Keratinocyte (primary cell): ENCODE data around the gene UCP2. TPM values are rescaled to one million over a fixed set of nuclear protein-coding genes. Genes with fewer than 3 reads are reported as not detected.
A peak's percentile ranks its signal among the peaks of the same experiment; 100 is the strongest.

Experiments used
- DNase-seq: peaks from one replicate; pipeline ENCODE4 v3.0.0-alpha.2; 2011; ENCODE audit warnings: low read depth, missing footprints, low spot score
- FAIRE-seq: peaks from 2 replicates; lab custom pipeline; 2011; peaks lifted over from hg19 to GRCh38; lab: Jason Lieb, UNC
- H2AFZ ChIP-seq: 2 replicates; pipeline ENCODE4 v1.6.0; 2012; ENCODE audit warnings: low read length, control low read depth, inconsistent platforms; ENCODE audit not compliant: control insufficient read depth
- H3K27ac ChIP-seq: 2 replicates; pipeline ENCODE4 v1.5.1; 2011; ENCODE audit warnings: low read length; ENCODE audit not compliant: control insufficient read depth, insufficient read depth
- H3K27me3 ChIP-seq: 3 replicates; pipeline ENCODE4 v1.6.0; 2011; ENCODE audit warnings: low read length; ENCODE audit not compliant: control insufficient read depth, insufficient read depth; ENCODE audit errors: extremely low read depth
- H3K36me3 ChIP-seq, 2 experiments: 2 replicates in 1 of 2; 3 replicates in 1 of 2; pipeline ENCODE4 v1.5.1; 2011; ENCODE audit warnings: low read length in 2 of 2, mild to moderate bottlenecking in 1 of 2; ENCODE audit not compliant: control insufficient read depth in 2 of 2, insufficient read depth in 2 of 2; ENCODE audit errors: extremely low read depth in 1 of 2
- H3K4me1 ChIP-seq: 3 replicates; pipeline ENCODE4 v1.5.1; 2011; ENCODE audit warnings: low read length; ENCODE audit not compliant: control insufficient read depth, insufficient read depth; ENCODE audit errors: extremely low read depth
- H3K4me2 ChIP-seq: 3 replicates; pipeline ENCODE4 v1.6.0; 2011; ENCODE audit warnings: low read depth, low read length; ENCODE audit not compliant: control insufficient read depth, insufficient read depth; ENCODE audit errors: extremely low read depth
- H3K4me3 ChIP-seq, 3 experiments: fragments of 200-600 bp in 1 of 3; sonication (generic) in 1 of 3; 2 replicates in 2 of 3; 3 replicates in 1 of 3; pipeline ENCODE4 v1.5.1; 2011 to 2016; ENCODE audit warnings: low read length in 3 of 3, mild to moderate bottlenecking in 3 of 3, control low read depth in 2 of 3, inconsistent platforms in 1 of 3, low read depth in 1 of 3, mixed read lengths in 1 of 3, mixed run types in 1 of 3, moderate library complexity in 1 of 3; ENCODE audit not compliant: control insufficient read depth in 2 of 3, insufficient read depth in 2 of 3; ENCODE audit errors: extremely low read depth in 1 of 3
- H3K79me2 ChIP-seq: 2 replicates; pipeline ENCODE4 v1.6.0; 2012; ENCODE audit warnings: low read length; ENCODE audit not compliant: control insufficient read depth, insufficient read depth
- H3K9ac ChIP-seq: 3 replicates; pipeline ENCODE4 v1.6.0; 2011; ENCODE audit warnings: low read length; ENCODE audit not compliant: control insufficient read depth, insufficient read depth; ENCODE audit errors: extremely low read depth
- H3K9me1 ChIP-seq: 3 replicates; pipeline ENCODE4 v1.6.0; 2011; ENCODE audit warnings: low read length; ENCODE audit not compliant: control insufficient read depth, insufficient read depth; ENCODE audit errors: extremely low read depth
- H3K9me3 ChIP-seq: 2 replicates; pipeline ENCODE4 v1.5.1; 2012; ENCODE audit warnings: low read depth, low read length; ENCODE audit not compliant: control insufficient read depth
- H4K20me1 ChIP-seq: 3 replicates; pipeline ENCODE4 v1.6.0; 2011; ENCODE audit warnings: low read length; ENCODE audit not compliant: control insufficient read depth, insufficient read depth; ENCODE audit errors: extremely low read depth
- CTCF ChIP-seq, 3 experiments: IDR thresholded peaks in 1 of 3; conservative IDR thresholded peaks in 1 of 3; optimal IDR thresholded peaks in 1 of 3; 2 replicates in 2 of 3; 3 replicates in 1 of 3; pipeline versions ENCODE3 to v1.5.1; 2011; ENCODE audit warnings: low read length in 3 of 3, mild to moderate bottlenecking in 3 of 3, moderate library complexity in 2 of 3, control low read depth in 1 of 3, inconsistent platforms in 1 of 3; ENCODE audit not compliant: insufficient read depth in 2 of 3; ENCODE audit errors: extremely low read depth in 1 of 3
- EZH2 ChIP-seq: IDR thresholded peaks from one replicate; pipeline ENCODE4 v1.6.1; 2012; ENCODE audit warnings: inconsistent platforms, mild to moderate bottlenecking, low read length, moderate library complexity
- dilution Hi-C: fragments of 300-500 bp; cut with MboI; formaldehyde crosslinking; loops from one replicate; pipeline ENCODE4 v1.7.0; 2020; ENCODE audit warnings: low sequenced_read_pairs; ENCODE audit not compliant: extremely low pct_ligation_motif_present
- polyA plus RNA-seq, 5 experiments: library from polyadenylated mRNA; depleted of rRNA in 3 of 5; stranded (reverse) in 3 of 5; stranded (forward) in 1 of 5; unstranded in 1 of 5; fragments of >200 nt; gene quantifications; 1 replicate in 1 of 5; 2 replicates in 3 of 5; 3 replicates in 1 of 5; pipeline versions ENCODE4 v1.2.1 to v1.2.3, GENCODE V29; 2011 to 2012; ENCODE audit warnings: missing spikeins in 2 of 5, low read depth in 1 of 5, low replicate concordance in 1 of 5

UCP2 gene
- polyA plus RNA-seq, 1 donor (not counting 4 experiments of a cell fraction or from before 2014, with no cell fraction given), result 1.1 TPM

GRCh38 chr11:73983741-73984538, 1.3 kb upstream of the UCP2 start:
- peaks cover 9% of the 10 kb centered on the region for H3K4me1 ChIP-seq
- H3K36me3 ChIP-seq, result no peaks in the 10 kb centered on the region
- H3K9me1 ChIP-seq, result no peaks in the 10 kb centered on the region
- FAIRE-seq (no peak), DNase-seq (no peak)
- H2AFZ ChIP-seq, result no peak overlapping the region
- no peak overlapping the region for H3K9ac ChIP-seq
- H3K27me3 ChIP-seq, result peaks cover 3% of the 10 kb centered on the region
- H3K4me2 ChIP-seq, result peak overlapping the region; percentile 94
- no peak overlapping the region for H3K4me3 ChIP-seq
- no peaks in the 10 kb centered on the region for H3K9me3 ChIP-seq
- no peaks in the 10 kb centered on the region for H4K20me1 ChIP-seq
- H3K27ac ChIP-seq, result no peak overlapping the region
- no peak for TF ChIP-seq EZH2
- dilution Hi-C loops, result no loop called here
- H3K79me2 ChIP-seq, result no peaks in the 10 kb centered on the region

GRCh38 chr11:73982990-73983740, 522 bp upstream of the UCP2 start:
- FAIRE-seq (no peak), DNase-seq (peak; percentile 33)
- no peaks in the 10 kb centered on the region for H3K9me3 ChIP-seq
- H3K9ac ChIP-seq, result peak overlapping the region; percentile 28
- dilution Hi-C loops, result no loop called here
- H3K4me2 ChIP-seq, result peak overlapping the region; percentile 94
- H3K27ac ChIP-seq, result no peak overlapping the region
- H4K20me1 ChIP-seq, result no peaks in the 10 kb centered on the region
- H3K4me1 ChIP-seq, result peaks cover 9% of the 10 kb centered on the region
- peak overlapping the region; percentile 48 to 83 (median 71) for H3K4me3 ChIP-seq
- H2AFZ ChIP-seq, result peak overlapping the region; percentile 98
- TF ChIP-seq CTCF (optimal IDR thresholded peaks at IDR 0.05 in 1 of 3, IDR thresholded peaks at IDR 0.05 in 1 of 3, conservative IDR thresholded peaks at IDR 0.05 in 1 of 3; ENCODE audit: extremely low read depth in 1 of 3, insufficient read depth in 2 of 3, low read length in 3 of 3) (no peak), EZH2 (no peak)
- no peaks in the 10 kb centered on the region for H3K79me2 ChIP-seq
- H3K27me3 ChIP-seq, result peaks cover 3% of the 10 kb centered on the region
- no peaks in the 10 kb centered on the region for H3K9me1 ChIP-seq
- no peaks in the 10 kb centered on the region for H3K36me3 ChIP-seq
